Measurements from ENCODE around the gene PI4KA.

- TF ChIP-seq CTCF (conservative IDR thresholded peaks at IDR 0.05 in 1 of 2, IDR thresholded peaks at IDR 0.05 in 1 of 2; ENCODE audit: low read depth in 1 of 2, low read length in 2 of 2) (no peak), EZH2 (IDR thresholded peaks at IDR 0.05; ENCODE audit: low read length, missing control alignments) (no peak)
Measured at GRCh38 chr22:20750461-20751184, 108.0 kb downstream of the PI4KA start.
